LNCAP (cell line): ENCODE results near the gene INTS14.

ENCODE experiments used
- TF ChIP-seq, protein P1 (sequence below): fragments of 450-650 bp; IDR thresholded peaks from 2 replicates; pipeline ENCODE4 v1.5.1; 2017; ENCODE audit warnings: mild to moderate bottlenecking

Gene INTS14

DNA sequence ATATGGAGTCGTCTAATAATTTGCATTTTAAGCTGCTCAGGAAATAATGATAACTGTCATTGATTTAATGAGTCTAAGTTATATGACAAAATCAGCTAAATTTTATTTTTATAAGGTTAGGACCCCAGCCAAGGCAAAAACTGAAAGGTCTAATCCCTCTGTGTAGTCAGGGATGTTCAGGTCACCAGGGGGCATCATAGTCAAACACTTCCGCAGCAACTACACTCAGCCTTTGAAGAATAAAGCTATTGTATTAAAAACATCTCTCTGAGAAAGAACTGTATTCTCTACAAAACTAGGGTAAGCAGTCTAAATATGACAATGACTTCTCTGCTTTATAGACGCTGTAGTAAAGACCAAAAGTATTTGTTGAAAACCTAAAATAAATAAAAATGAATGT is 15.0 kb downstream of the INTS14 start:
- TF ChIP-seq, protein P1, sequence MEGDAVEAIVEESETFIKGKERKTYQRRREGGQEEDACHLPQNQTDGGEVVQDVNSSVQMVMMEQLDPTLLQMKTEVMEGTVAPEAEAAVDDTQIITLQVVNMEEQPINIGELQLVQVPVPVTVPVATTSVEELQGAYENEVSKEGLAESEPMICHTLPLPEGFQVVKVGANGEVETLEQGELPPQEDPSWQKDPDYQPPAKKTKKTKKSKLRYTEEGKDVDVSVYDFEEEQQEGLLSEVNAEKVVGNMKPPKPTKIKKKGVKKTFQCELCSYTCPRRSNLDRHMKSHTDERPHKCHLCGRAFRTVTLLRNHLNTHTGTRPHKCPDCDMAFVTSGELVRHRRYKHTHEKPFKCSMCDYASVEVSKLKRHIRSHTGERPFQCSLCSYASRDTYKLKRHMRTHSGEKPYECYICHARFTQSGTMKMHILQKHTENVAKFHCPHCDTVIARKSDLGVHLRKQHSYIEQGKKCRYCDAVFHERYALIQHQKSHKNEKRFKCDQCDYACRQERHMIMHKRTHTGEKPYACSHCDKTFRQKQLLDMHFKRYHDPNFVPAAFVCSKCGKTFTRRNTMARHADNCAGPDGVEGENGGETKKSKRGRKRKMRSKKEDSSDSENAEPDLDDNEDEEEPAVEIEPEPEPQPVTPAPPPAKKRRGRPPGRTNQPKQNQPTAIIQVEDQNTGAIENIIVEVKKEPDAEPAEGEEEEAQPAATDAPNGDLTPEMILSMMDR, result peak; percentile 55

- TF ChIP-seq, protein P1, result no peak
Observed at GRCh38 chr15:65587094-65587493, 23.8 kb downstream of the INTS14 start.

GRCh38 chr15:65584241-65584640 is 26.7 kb downstream of the INTS14 start:
- TF ChIP-seq, protein P1, result no peak

- TF ChIP-seq, protein P1, result no peak
Observed at GRCh38 chr15:65583701-65584100, 27.2 kb downstream of the INTS14 start.

DNA sequence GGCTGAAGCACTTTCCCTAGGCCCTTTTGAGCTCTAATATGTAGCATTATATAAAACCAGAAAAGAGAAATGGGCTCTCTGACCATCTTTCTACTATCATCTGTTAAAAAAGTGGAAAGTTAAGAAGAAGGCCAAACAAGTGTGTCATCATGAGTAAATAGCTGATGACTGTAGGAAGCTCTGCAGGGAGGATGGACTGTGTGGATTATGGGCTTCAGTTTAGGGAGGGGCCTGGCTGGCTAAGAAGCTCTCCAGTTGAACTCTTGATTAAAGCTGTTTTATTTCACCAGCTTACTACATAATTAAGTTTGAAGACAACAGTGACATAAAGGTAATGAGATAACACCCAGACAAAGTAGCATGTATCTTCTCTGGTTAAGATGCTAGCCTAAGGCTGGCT is 30.6 kb downstream of the INTS14 start:
- TF ChIP-seq, protein P1, result no peak

DNA sequence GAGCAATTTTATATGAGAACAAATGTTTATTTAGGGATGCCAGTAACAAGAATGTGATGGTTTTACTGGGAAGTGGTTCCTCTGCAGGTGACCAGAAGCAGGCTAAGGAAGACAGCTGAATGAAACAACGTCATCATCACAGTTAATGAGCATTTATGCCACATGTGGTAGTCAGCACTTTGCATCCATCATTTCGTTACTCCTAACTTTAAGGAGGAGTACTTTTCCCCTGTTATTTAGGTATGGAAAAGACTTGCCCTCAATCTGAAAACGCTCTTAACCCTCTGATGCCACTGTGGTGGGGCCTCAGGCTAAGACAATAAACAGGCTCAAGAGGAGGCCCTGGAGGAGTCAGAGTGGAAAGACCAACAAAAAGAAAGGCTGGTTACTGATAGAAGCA is 31.2 kb downstream of the INTS14 start:
- TF ChIP-seq, protein P1, result no peak

- TF ChIP-seq, protein P1, result no peak
Observed at GRCh38 chr15:65578904-65579728, 31.8 kb downstream of the INTS14 start.
